Measurements from ENCODE around the gene TMPRSS13.
"Not testable (repeated sequence)": the region's sequence is repeated elsewhere in the genome, so short reads cannot be mapped to it uniquely, and the experiment has no call there.

TMPRSS13 gene

GRCh38 chr11:117929142-117929915 is at the start of gene TMPRSS13:
TSS of gene TMPRSS13 (minus strand) at chr11:117929402. CDS start at chr11:117929307, 95 bp downstream.
- H3K27ac ChIP-seq: no peak within 1 kb of the TSS
- no peak for TF ChIP-seq CTCF (IDR thresholded peaks at IDR 0.05)
- no peak for TF ChIP-seq ZFX (IDR thresholded peaks at IDR 0.05; ENCODE audit: borderline replicate concordance)

GRCh38 chr11:117978991-117979390 is 49.8 kb upstream of the TMPRSS13 start:
- TF ChIP-seq ZFX (IDR thresholded peaks at IDR 0.05; ENCODE audit: borderline replicate concordance): no peak
- no peak for TF ChIP-seq CTCF (IDR thresholded peaks at IDR 0.05)
- H3K27ac ChIP-seq: no peak overlapping the region

GRCh38 chr11:117978291-117978910 is 49.2 kb upstream of the TMPRSS13 start:
- not testable (repeated sequence) for H3K27ac ChIP-seq

GRCh38 chr11:117977612-117978264 is 48.5 kb upstream of the TMPRSS13 start:
- not testable (repeated sequence) for H3K27ac ChIP-seq

- no peak overlapping the region for H3K27ac ChIP-seq
- TF ChIP-seq CTCF (IDR thresholded peaks at IDR 0.05): no peak
- TF ChIP-seq ZFX (IDR thresholded peaks at IDR 0.05; ENCODE audit: borderline replicate concordance): no peak
Measured at GRCh38 chr11:117977029-117977428, 47.8 kb upstream of the TMPRSS13 start.

GRCh38 chr11:117976445-117976844 is 47.2 kb upstream of the TMPRSS13 start:
- TF ChIP-seq ZFX (IDR thresholded peaks at IDR 0.05; ENCODE audit: borderline replicate concordance) (no peak), CTCF (IDR thresholded peaks at IDR 0.05) (no peak)
- no peak overlapping the region for H3K27ac ChIP-seq

- no peak for TF ChIP-seq CTCF (IDR thresholded peaks at IDR 0.05)
- TF ChIP-seq ZFX (IDR thresholded peaks at IDR 0.05; ENCODE audit: borderline replicate concordance): no peak
- H3K27ac ChIP-seq: no peak overlapping the region
Measured at GRCh38 chr11:117973503-117973860, 44.3 kb upstream of the TMPRSS13 start.

Data from 22Rv1 (cell line).